Thyroid gland (tissue), 4 donors: ENCODE data around the gene TRAK1. TPM values are rescaled to one million over a fixed set of nuclear protein-coding genes. Genes with fewer than 3 reads are reported as not detected.

ENCODE experiments used
- DNase-seq, 2 donors: peaks; one replicate each; pipeline ENCODE4 v3.0.0-alpha.2; 2019
- H3K27ac ChIP-seq, 3 donors: fragments of 200-600 bp; sonication (generic); 1 replicate in 2 of 3; 2 replicates in 1 of 3; pipeline ENCODE4 v1.5.1; 2016 to 2019; ENCODE audit warnings: mild to moderate bottlenecking in 1 of 3, moderate library complexity in 1 of 3
- H3K27me3 ChIP-seq: fragments of 200-600 bp; sonication (generic); one replicate; pipeline ENCODE4 v1.5.1; 2019
- H3K36me3 ChIP-seq, 2 donors: fragments of 200-600 bp; sonication (generic); one replicate each; pipeline ENCODE4 v1.5.1; 2016 to 2019
- H3K4me1 ChIP-seq, 2 donors: fragments of 200-600 bp; sonication (generic); one replicate each; pipeline ENCODE4 v1.5.1; 2017 to 2019
- H3K4me3 ChIP-seq, 3 donors: fragments of 200-600 bp; sonication (generic); replicated peaks in 1 of 3; 1 replicate in 2 of 3; 2 replicates in 1 of 3; pipeline ENCODE4 v1.5.1; 2016; ENCODE audit warnings: mild to moderate bottlenecking in 1 of 3
- H3K9me3 ChIP-seq: fragments of 200-600 bp; sonication (generic); one replicate; pipeline ENCODE4 v1.5.1; 2017
- POLR2A ChIP-seq, 2 donors: fragments of 450-650 bp; IDR thresholded peaks; one replicate each; pipeline ENCODE4 v1.6.1; 2017; ENCODE audit warnings: antibody characterized with exemption in 2 of 2, mild to moderate bottlenecking in 2 of 2, moderate library complexity in 1 of 2
- WGBS, 2 donors: methylation state at CpG; one replicate each; pipeline ENCODE4 v1.1.5; 2017; 5-methylcytosine and 5-hydroxymethylcytosine counted together
- intact Hi-C: fragments of 100-400 bp; cut with DNase I; formaldehyde crosslinking; loops from one replicate; pipeline ENCODE4 v1.15.1; 2023
- total RNA-seq, 4 donors: library from RNA; depleted of rRNA; stranded (reverse); fragments of >200 nt; gene quantifications; one replicate each; pipeline ENCODE4 v1.2.3, GENCODE V29; 2016
- TF ChIP-seq, protein P1 (sequence below), 6 experiments: fragments of 200-600 bp in 3 of 6; fragments of 450-650 bp in 3 of 6; sonication (generic) in 3 of 6; IDR thresholded peaks; one replicate each; pipeline ENCODE4 v1.5.1; 2016 to 2019; ENCODE audit warnings: antibody characterized with exemption in 6 of 6, mild to moderate bottlenecking in 2 of 6, inconsistent platforms in 1 of 6, moderate library complexity in 1 of 6

Gene TRAK1
- total RNA-seq, 4 donors from 2014 or later: 46.1 to 87.8 (median 76.4) TPM

DNA sequence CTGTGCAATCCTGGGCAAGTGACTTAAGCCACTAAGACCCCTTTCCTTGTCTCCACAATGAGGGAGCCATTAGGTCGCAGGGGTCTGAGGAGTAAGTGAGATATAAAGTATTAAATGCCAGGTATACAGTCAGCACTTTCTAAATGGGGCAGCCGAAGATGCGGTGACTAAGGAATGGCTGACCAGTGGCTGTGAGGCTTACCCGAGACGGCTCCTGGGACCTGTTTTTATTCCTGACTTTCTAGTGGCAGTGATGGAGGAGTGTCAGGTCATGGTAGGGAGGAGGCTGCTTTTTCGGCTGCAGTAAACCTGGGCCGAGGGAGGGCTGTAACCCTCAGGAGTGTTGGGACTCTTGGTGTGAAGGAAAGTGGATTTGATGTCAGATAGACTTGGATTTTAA lies 52.3 kb downstream of the TRAK1 start:
- H3K36me3 ChIP-seq: no peaks in the 10 kb centered on the region
- no peaks in the 10 kb centered on the region for H3K4me1 ChIP-seq
- no peaks in the 10 kb centered on the region for H3K27me3 ChIP-seq
- DNase-seq: no peak
- WGBS, 2 donors: 79 to 88% methylated on average over 7 of the region's 7 CpGs
- H3K9me3 ChIP-seq: no peaks in the 10 kb centered on the region
- no peak overlapping the region for H3K27ac ChIP-seq
- TF ChIP-seq, protein P1, sequence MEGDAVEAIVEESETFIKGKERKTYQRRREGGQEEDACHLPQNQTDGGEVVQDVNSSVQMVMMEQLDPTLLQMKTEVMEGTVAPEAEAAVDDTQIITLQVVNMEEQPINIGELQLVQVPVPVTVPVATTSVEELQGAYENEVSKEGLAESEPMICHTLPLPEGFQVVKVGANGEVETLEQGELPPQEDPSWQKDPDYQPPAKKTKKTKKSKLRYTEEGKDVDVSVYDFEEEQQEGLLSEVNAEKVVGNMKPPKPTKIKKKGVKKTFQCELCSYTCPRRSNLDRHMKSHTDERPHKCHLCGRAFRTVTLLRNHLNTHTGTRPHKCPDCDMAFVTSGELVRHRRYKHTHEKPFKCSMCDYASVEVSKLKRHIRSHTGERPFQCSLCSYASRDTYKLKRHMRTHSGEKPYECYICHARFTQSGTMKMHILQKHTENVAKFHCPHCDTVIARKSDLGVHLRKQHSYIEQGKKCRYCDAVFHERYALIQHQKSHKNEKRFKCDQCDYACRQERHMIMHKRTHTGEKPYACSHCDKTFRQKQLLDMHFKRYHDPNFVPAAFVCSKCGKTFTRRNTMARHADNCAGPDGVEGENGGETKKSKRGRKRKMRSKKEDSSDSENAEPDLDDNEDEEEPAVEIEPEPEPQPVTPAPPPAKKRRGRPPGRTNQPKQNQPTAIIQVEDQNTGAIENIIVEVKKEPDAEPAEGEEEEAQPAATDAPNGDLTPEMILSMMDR (IDR thresholded peaks at IDR 0.05): no peak
- TF ChIP-seq POLR2A (IDR thresholded peaks at IDR 0.05): no peak
- H3K4me3 ChIP-seq: no peak overlapping the region
- intact Hi-C loops: no loop called here

DNA sequence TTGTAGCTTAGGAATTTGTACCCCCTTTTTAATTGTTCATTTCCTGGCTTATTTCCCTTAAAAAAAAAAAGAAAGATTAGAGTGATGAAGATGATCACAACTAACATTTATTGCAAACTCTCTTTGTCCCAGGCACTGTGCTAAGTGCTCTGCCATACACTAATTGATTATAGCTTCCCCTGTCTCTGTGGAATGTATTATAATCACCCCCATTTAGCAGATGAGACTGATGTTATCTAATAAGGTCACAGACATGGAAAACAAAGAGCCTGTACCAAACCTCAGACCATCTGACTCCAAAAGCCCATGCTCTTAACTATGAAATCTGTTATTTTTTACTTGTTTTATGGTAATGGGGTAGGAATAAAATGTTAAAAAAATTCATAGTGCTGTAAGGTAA lies 53.1 kb downstream of the TRAK1 start:
- Histone ChIP-seq H3K27ac (no peak overlapping the region), H3K9me3 (no peaks in the 10 kb centered on the region), H3K27me3 (no peaks in the 10 kb centered on the region), H3K36me3 (no peaks in the 10 kb centered on the region), H3K4me1 (peaks cover 2 to 6% of the 10 kb centered on the region in 2 donors), H3K4me3 (no peak overlapping the region)
- DNase-seq: no peak
- TF ChIP-seq POLR2A (IDR thresholded peaks at IDR 0.05): no peak
- TF ChIP-seq, protein P1 (IDR thresholded peaks at IDR 0.05): no peak
- intact Hi-C loops: no loop called here

DNA sequence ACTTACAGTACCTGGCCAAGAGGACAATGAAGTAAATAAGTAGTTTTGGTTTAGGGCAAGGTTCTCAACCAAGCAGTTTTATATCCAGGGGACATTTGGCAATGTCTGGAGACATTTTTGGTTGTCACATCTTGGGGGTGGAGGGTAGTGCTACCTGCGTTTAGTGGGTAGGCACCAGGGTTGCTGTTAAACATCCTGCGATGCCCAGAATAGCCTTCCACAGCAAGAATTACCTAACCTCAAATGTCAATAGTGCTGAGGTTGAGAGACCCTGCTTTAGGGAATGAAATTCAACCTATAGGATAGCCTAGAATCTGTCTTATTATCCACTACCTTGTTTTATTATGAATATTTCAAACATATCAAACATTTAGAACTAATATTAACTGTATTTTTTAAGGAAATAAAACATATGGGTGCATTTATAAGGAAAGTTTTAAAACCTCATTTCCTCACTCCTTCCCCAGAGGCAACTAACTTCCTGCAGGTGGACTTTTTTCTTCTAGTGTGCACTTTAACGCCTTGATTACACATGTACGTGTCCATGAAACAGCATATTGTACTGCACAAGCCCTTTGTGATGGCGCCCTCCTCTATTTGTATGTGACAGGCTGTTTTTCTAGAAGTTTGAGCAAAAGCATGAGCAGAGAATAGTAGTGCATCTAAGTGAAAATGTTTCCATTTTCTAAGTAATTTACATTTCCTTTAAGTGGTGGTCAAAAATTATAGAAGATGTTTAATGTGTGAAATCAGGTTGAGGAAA lies 57.1 kb downstream of the TRAK1 start:
- Histone ChIP-seq H3K4me3 (no peak overlapping the region), H3K27me3 (no peaks in the 10 kb centered on the region), H3K27ac (no peak overlapping the region), H3K4me1 (peaks cover 13 to 19% of the 10 kb centered on the region in 2 donors), H3K36me3 (no peaks in the 10 kb centered on the region), H3K9me3 (no peaks in the 10 kb centered on the region)
- 82 to 84% methylated on average over 5 of the region's 5 CpGs for WGBS, 2 donors
- TF ChIP-seq POLR2A (IDR thresholded peaks at IDR 0.05): no peak
- TF ChIP-seq, protein P1 (IDR thresholded peaks at IDR 0.05): no peak
- intact Hi-C loops: no loop called here
- DNase-seq: no peak

DNA sequence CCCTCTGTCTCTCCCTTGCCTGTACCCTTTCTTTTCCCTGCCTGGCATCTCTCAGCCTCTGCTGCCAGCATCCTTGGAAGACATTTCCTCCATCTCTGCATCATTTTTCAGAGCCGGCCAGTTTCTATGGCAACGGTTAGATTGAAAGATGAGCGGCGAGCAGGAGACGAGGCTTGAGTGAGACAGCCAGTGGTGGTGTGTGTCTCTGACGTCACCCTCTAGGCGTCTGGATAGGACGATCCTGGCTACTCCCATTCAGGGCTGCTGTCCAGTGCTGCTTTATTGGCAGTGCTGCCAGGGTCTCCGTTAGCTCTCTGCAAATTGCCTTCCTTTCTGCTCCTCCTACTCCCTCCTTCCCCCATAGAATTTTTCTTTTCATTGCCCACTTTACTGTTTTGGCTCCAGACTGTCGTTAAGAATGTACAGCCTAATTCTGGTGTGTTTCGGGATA lies 57.9 kb downstream of the TRAK1 start:
- no peak overlapping the region for H3K27ac ChIP-seq
- H3K27me3 ChIP-seq: no peaks in the 10 kb centered on the region
- no peaks in the 10 kb centered on the region for H3K36me3 ChIP-seq
- WGBS, 2 donors: 47 to 48% methylated on average over 11 of the region's 11 CpGs
- TF ChIP-seq POLR2A (IDR thresholded peaks at IDR 0.05): no peak
- peaks cover 13 to 19% of the 10 kb centered on the region in 2 donors for H3K4me1 ChIP-seq
- H3K9me3 ChIP-seq: no peaks in the 10 kb centered on the region
- H3K4me3 ChIP-seq: no peak overlapping the region
- DNase-seq: peak; percentile 17 to 29
- intact Hi-C loops: no loop called here

DNA sequence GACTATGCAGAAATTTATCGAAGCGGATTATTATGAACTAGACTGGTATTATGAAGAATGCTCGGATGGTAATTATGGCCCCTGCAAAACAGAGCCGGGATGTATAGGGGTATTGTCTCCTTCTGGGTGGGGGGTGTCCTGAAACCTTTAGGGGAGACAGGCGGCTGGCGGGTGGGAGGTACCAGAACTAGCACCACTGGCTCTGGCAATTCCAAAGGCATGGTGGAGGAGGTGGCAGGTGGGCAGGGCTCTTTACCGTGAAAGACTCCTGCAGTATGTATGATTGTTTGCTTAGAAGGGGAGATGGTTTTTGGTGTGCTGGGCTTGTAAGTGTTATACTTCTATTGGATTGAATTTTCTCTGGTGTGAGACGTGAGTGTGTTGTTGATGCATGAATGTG lies 58.4 kb downstream of the TRAK1 start:
- no peaks in the 10 kb centered on the region for H3K9me3 ChIP-seq
- H3K36me3 ChIP-seq: no peaks in the 10 kb centered on the region
- peak overlapping the region in 1 of 3 donors; percentile 15 for H3K27ac ChIP-seq
- WGBS, 2 donors: 84 to 86% methylated on average over 8 of the region's 8 CpGs
- TF ChIP-seq, protein P1 (IDR thresholded peaks at IDR 0.05): no peak
- no peak for TF ChIP-seq POLR2A (IDR thresholded peaks at IDR 0.05)
- no peak for DNase-seq
- H3K4me3 ChIP-seq: no peak overlapping the region
- H3K4me1 ChIP-seq: peaks cover 13 to 19% of the 10 kb centered on the region in 2 donors
- intact Hi-C loops: no loop called here
- H3K27me3 ChIP-seq: no peaks in the 10 kb centered on the region
